HepG2 (cell line): Measurements from ENCODE around the gene MED15. TPM values are rescaled to one million over a fixed set of nuclear protein-coding genes. Genes with fewer than 3 reads are reported as not detected.

Experiments
- ATAC-seq: fragments of 200-7000 bp; cut with Tn5 transposase; 3 replicates; pipeline ENCODE4 v1.9.1; 2020; ENCODE audit warnings: mild to moderate bottlenecking, moderate library complexity
- BruUV-seq: library from RNA; stranded (reverse); fragments of 400-500 nt; replicated peaks from 2 replicates; lab custom pipeline; 2021; lab: Mats Ljungman, UMichigan
- CTCF ChIA-PET: fragments of 300-600 bp; formaldehyde crosslinking; extraction: SDS; loops from one replicate; lab custom pipeline; 2021; ENCODE audit warnings: low total read pairs, inconsistent platforms, low intra/inter-chr PET ratio; lab: Yijun Ruan, JAX
- POLR2A ChIA-PET: fragments of 350-600 bp; sonication (Branson Sonifier 250); formaldehyde crosslinking; loops from one replicate; lab custom pipeline; 2020; ENCODE audit warnings: antibody characterized with exemption, inconsistent platforms; lab: Yijun Ruan, JAX
- DNase-seq: peaks from one replicate; pipeline ENCODE4 v3.0.0-alpha.2; 2015; ENCODE audit warnings: low spot score
- FAIRE-seq: peaks from 3 replicates; lab custom pipeline; 2011; peaks lifted over from hg19 to GRCh38; lab: Jason Lieb, UNC
- H2AFZ ChIP-seq: one replicate; pipeline ENCODE4 v1.6.1; 2011; ENCODE audit warnings: low read length, inconsistent platforms
- H3K27ac ChIP-seq: fragments of 300-600 bp; 3 replicates; pipeline ENCODE4 v1.8.0; 2011; ENCODE audit warnings: mixed run types, mild to moderate bottlenecking, mixed read lengths, low read length, inconsistent platforms; ENCODE audit not compliant: insufficient read depth; ENCODE audit errors: extremely low read length
- H3K27me3 ChIP-seq, 2 experiments: fragments of 200-600 bp in 1 of 2; 2 replicates in 1 of 2; 3 replicates in 1 of 2; pipeline versions ENCODE4 v1.6.0 to v1.8.0; 2011; ENCODE audit warnings: low read length in 2 of 2, mild to moderate bottlenecking in 2 of 2, moderate library complexity in 2 of 2, inconsistent platforms in 1 of 2; ENCODE audit not compliant: insufficient read depth in 2 of 2, control insufficient read depth in 1 of 2
- H3K36me3 ChIP-seq, 2 experiments: fragments of 200-600 bp in 1 of 2; replicated peaks in 1 of 2; 2 replicates in 1 of 2; 3 replicates in 1 of 2; pipeline versions ENCODE4 v1.5.1 to v1.8.0; 2011; ENCODE audit warnings: low read length in 2 of 2, inconsistent platforms in 1 of 2; ENCODE audit not compliant: insufficient read depth in 2 of 2, control insufficient read depth in 1 of 2
- H3K4me1 ChIP-seq: 2 replicates; pipeline ENCODE4 v1.5.1; 2012; ENCODE audit warnings: low read length, inconsistent platforms; ENCODE audit not compliant: insufficient read depth
- H3K4me2 ChIP-seq: 2 replicates; pipeline ENCODE4 v1.6.0; 2011; ENCODE audit warnings: low read depth, low read length, inconsistent platforms
- H3K4me3 ChIP-seq, 3 experiments: fragments of 200-600 bp in 1 of 3; sonication (generic), shearing (Covaris generic) in 1 of 3; replicated peaks in 1 of 3; 2 replicates each; pipeline ENCODE4 v1.5.1; 2011 to 2016; ENCODE audit warnings: low read length in 3 of 3, inconsistent platforms in 2 of 3, low read depth in 2 of 3, mild to moderate bottlenecking in 2 of 3, control low read depth in 1 of 3, mixed read lengths in 1 of 3; ENCODE audit not compliant: insufficient read depth in 1 of 3
- H3K79me2 ChIP-seq: one replicate; pipeline ENCODE4 v1.6.1; 2011; ENCODE audit warnings: low read length, inconsistent platforms; ENCODE audit not compliant: insufficient read depth
- H3K9ac ChIP-seq: 2 replicates; pipeline ENCODE4 v1.6.0; 2011; ENCODE audit warnings: mild to moderate bottlenecking, low read depth, low read length, inconsistent platforms; ENCODE audit not compliant: insufficient read depth
- H3K9me3 ChIP-seq: 2 replicates; pipeline ENCODE4 v1.5.1; 2012; ENCODE audit warnings: mild to moderate bottlenecking, low read length
- H4K20me1 ChIP-seq: 2 replicates; pipeline ENCODE4 v1.6.0; 2011; ENCODE audit warnings: inconsistent platforms, mild to moderate bottlenecking, low read length, moderate library complexity; ENCODE audit not compliant: insufficient read depth
- AHR ChIP-seq: IDR thresholded peaks from 2 replicates; pipeline ENCODE4 v1.6.1; 2018; ENCODE audit warnings: missing genetic modification reagents, missing compliant biosample characterization
- BRD4 ChIP-seq: sonication (generic); formaldehyde crosslinking; IDR thresholded peaks from 2 replicates; pipeline ENCODE4 v1.4.0; 2020; ENCODE audit warnings: missing genetic modification reagents
- MLXIP ChIP-seq: sonication (generic); formaldehyde crosslinking; IDR thresholded peaks from 2 replicates; pipeline ENCODE4 v1.9.0; 2021; ENCODE audit warnings: missing genetic modification reagents, borderline replicate concordance
- NFIB ChIP-seq: sonication (generic); formaldehyde crosslinking; IDR thresholded peaks from 2 replicates; pipeline ENCODE4 v1.9.0; 2021; ENCODE audit warnings: missing genetic modification reagents, mild to moderate bottlenecking, borderline replicate concordance
- PBX2 ChIP-seq: IDR thresholded peaks from 2 replicates; pipeline ENCODE4 v1.6.1; 2016; ENCODE audit warnings: control low read depth
- PCBP2 ChIP-seq: fragments of 200-400 bp; formaldehyde crosslinking; optimal IDR thresholded peaks from 2 replicates; pipeline ENCODE3; 2018; ENCODE audit warnings: low read length, low read depth; ENCODE audit not compliant: poor library complexity, severe bottlenecking
- RNF2 ChIP-seq: fragments of 450-650 bp; conservative IDR thresholded peaks from 2 replicates; pipeline ENCODE4 v1.6.1; 2016; ENCODE audit warnings: low read depth
- ZNF333 ChIP-seq: sonication (generic); formaldehyde crosslinking; IDR thresholded peaks from 2 replicates; pipeline ENCODE4 v1.4.0; 2020; ENCODE audit warnings: mild to moderate bottlenecking, missing genetic modification reagents, borderline replicate concordance
- ZSCAN12 ChIP-seq: sonication (generic); formaldehyde crosslinking; IDR thresholded peaks from 2 replicates; pipeline ENCODE4 v1.9.0; 2021; ENCODE audit warnings: mild to moderate bottlenecking, missing genetic modification reagents
- WGBS: methylation state at CpG from one replicate; pipeline ENCODE4 v1.1.6; 2017; ENCODE audit warnings: low lambda C conversion rate; 5-methylcytosine and 5-hydroxymethylcytosine counted together
- in situ Hi-C: cut with HindIII; loops from 2 replicates; pipeline ENCODE4 v1.10.0; 2017; ENCODE audit warnings: low pct_unique_long_range_greater_than_20kb; ENCODE audit not compliant: extremely low pct_ligation_motif_present
- intact Hi-C: fragments of 100-400 bp; cut with micrococcal nuclease; formaldehyde crosslinking; loops from one replicate; pipeline ENCODE4 v1.10.0; 2022; ENCODE audit not compliant: unreplicated experiment
- polyA plus RNA-seq, 8 experiments: library from polyadenylated mRNA; depleted of rRNA in 3 of 8; stranded (reverse) in 7 of 8; unstranded in 1 of 8; fragments of >200 nt; fragmentation: Illumina TruSeq in 4 of 8; extraction: Trizol in 4 of 8; gene quantifications; 2 replicates each; pipeline versions ENCODE4 v1.2.1 to v1.2.3, GENCODE V29; 2011 to 2016; ENCODE audit warnings: low read depth in 4 of 8, missing spikeins in 1 of 8, mixed read lengths in 1 of 8; ENCODE audit not compliant: insufficient read depth in 1 of 8
- total RNA-seq, 5 experiments: library from RNA; depleted of rRNA; stranded (reverse); fragments of >200 nt; fragmentation: Illumina TruSeq; extraction: Trizol; gene quantifications; 2 replicates each; pipeline ENCODE4 v1.2.3, GENCODE V29; 2016; ENCODE audit warnings: low read depth in 1 of 5
- TF ChIP-seq, protein P1 (sequence below): sonication (generic); formaldehyde crosslinking; IDR thresholded peaks from 2 replicates; pipeline ENCODE4 v1.5.1; 2020; ENCODE audit warnings: missing genetic modification reagents, mild to moderate bottlenecking, borderline replicate concordance

Gene MED15
- total and polyA plus RNA-seq, 2 of the 13 experiments (the other 11 are each of a cell fraction or from before 2014, with no cell fraction given), result 14.3 to 27.0 TPM

GRCh38 chr22:20526305-20526627 is 18.9 kb downstream of the MED15 start (continued):
- TF ChIP-seq BRD4 (CRISPR knock-in tag) (no peak), NFIB (CRISPR knock-in tag) (no peak), RNF2 (no peak), MLXIP (no peak), ZSCAN12 (CRISPR knock-in tag) (no peak), PCBP2 (no peak)
- TF ChIP-seq, protein P1, sequence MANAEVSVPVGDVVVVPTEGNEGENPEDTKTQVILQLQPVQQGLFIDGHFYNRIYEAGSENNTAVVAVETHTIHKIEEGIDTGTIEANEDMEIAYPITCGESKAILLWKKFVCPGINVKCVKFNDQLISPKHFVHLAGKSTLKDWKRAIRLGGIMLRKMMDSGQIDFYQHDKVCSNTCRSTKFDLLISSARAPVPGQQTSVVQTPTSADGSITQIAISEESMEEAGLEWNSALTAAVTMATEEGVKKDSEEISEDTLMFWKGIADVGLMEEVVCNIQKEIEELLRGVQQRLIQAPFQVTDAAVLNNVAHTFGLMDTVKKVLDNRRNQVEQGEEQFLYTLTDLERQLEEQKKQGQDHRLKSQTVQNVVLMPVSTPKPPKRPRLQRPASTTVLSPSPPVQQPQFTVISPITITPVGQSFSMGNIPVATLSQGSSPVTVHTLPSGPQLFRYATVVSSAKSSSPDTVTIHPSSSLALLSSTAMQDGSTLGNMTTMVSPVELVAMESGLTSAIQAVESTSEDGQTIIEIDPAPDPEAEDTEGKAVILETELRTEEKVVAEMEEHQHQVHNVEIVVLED (CRISPR knock-in tag), result no peak

DNA sequence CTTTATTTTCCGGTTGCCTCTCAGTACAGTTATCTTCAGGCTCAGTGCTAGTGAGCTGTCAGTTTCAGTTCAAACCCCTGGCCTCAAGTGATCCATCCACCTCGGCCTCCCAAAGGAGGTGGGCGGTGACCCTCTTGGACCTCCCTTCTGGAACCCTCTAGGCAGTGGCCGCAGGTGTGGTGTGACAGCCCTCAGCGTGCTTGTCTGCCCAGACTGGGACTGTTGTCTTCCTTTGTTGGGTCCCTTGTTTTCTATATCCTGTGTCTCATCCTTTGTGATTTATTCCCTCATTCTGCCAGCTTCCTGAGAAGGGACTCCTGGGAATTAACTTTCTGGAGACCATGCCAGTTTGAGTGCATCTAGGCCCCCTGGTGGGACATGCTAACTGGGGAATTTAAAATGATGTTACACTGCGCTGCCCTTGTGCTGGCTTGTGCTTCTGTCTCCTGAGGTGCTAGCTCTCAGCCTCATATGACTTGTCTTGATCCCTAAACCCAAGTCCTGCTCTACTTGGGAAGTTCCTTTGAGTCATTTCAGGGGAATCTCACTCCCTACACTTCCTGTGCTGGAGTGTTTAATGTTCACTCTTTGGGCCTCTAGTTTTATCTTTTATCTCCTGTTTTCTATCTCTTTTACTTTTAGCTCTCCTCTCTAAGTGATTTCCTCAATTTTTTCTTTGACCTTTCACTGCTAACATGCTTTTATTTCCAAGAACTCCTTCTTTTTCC is 19.4 kb downstream of the MED15 start:
- intact Hi-C loops (no loop called here), in situ Hi-C loops (no loop called here)
- Histone ChIP-seq H3K9me3 (no peaks in the 10 kb centered on the region), H3K27ac (no peak overlapping the region), H3K79me2 (peaks cover 82% of the 10 kb centered on the region), H3K36me3 (peaks cover 12 to 56% of the 10 kb centered on the region in 2 experiments), H3K4me3 (no peak overlapping the region), H3K4me2 (no peak overlapping the region), H3K27me3 (no peaks in the 10 kb centered on the region), H4K20me1 (peaks cover 57% of the 10 kb centered on the region), H3K9ac (no peak overlapping the region), H2AFZ (no peak overlapping the region), H3K4me1 (peaks cover 58% of the 10 kb centered on the region)
- CTCF ChIA-PET, result no interaction called here
- no peak for FAIRE-seq
- WGBS, result 97% methylated on average over 6 of the region's 6 CpGs
- ATAC-seq, result no peak
- BruUV-seq, result no TSS peak
- POLR2A ChIA-PET, result interaction anchor here (1.1 kb wide), 1 partner anchor 26 kb away, joined by 3 read pairs; no protein-coding TSS in a partner anchor
- no peak for DNase-seq
- no peak for TF ChIP-seq AHR
- TF ChIP-seq ZNF333 (CRISPR knock-in tag), result no peak
- TF ChIP-seq PBX2 (CRISPR knock-in tag), result no peak
